ENCODE data around the gene NAT14.

The NAT14 gene

GRCh38 chr19:55478364-55478763 lies 6.6 kb upstream of the NAT14 start:
- TF ChIP-seq CTCF (conservative IDR thresholded peaks at IDR 0.05; ENCODE audit: low read depth, low read length) = no peak
- no peak for DNase-seq (ENCODE audit: low read depth)
- no peak overlapping the region for H3K4me3 ChIP-seq (ENCODE audit: low read length)

- TF ChIP-seq CTCF (conservative IDR thresholded peaks at IDR 0.05; ENCODE audit: low read depth, low read length) = no peak
Measured at GRCh38 chr19:55479045-55479444, 5.9 kb upstream of the NAT14 start.

GRCh38 chr19:55479451-55480230 lies 5.3 kb upstream of the NAT14 start:
- DNase-seq (ENCODE audit: low read depth) = no peak
- no peak for TF ChIP-seq CTCF (conservative IDR thresholded peaks at IDR 0.05; ENCODE audit: low read depth, low read length)
- H3K4me3 ChIP-seq (ENCODE audit: low read length) = no peak overlapping the region

More at GRCh38 chr19:55479045-55479444, 5.9 kb upstream of the NAT14 start:
- no peak overlapping the region for H3K4me3 ChIP-seq (ENCODE audit: low read length)
- no peak for DNase-seq (ENCODE audit: low read depth)

- TF ChIP-seq CTCF (conservative IDR thresholded peaks at IDR 0.05; ENCODE audit: low read depth, low read length) = no peak
- DNase-seq (ENCODE audit: low read depth) = no peak
- H3K4me3 ChIP-seq (ENCODE audit: low read length) = no peak overlapping the region
Measured at GRCh38 chr19:55481148-55481793, 3.7 kb upstream of the NAT14 start.

- TF ChIP-seq CTCF (conservative IDR thresholded peaks at IDR 0.05; ENCODE audit: low read depth, low read length) = no peak
- H3K4me3 ChIP-seq (ENCODE audit: low read length) = no peak overlapping the region
- DNase-seq (ENCODE audit: low read depth) = no peak
Measured at GRCh38 chr19:55481794-55482155, 3.2 kb upstream of the NAT14 start.

- TF ChIP-seq CTCF (conservative IDR thresholded peaks at IDR 0.05; ENCODE audit: low read depth, low read length) = no peak
- no peak for DNase-seq (ENCODE audit: low read depth)
- no peak overlapping the region for H3K4me3 ChIP-seq (ENCODE audit: low read length)
Measured at GRCh38 chr19:55482156-55482961, 2.6 kb upstream of the NAT14 start.
